CD1c-positive myeloid dendritic cell (primary cell): ENCODE measurements around the gene S100PBP.
"Not testable (repeated sequence)": the region's sequence is repeated elsewhere in the genome, so short reads cannot be mapped to it uniquely, and the experiment has no call there.

Source experiments
- DNase-seq: peaks from one replicate; pipeline ENCODE4 v3.0.0-alpha.2; 2016; ENCODE audit errors: extremely low spot score

The S100PBP gene

GRCh38 chr1:32784817-32785216 lies 32.6 kb upstream of the S100PBP start:
- no peak for DNase-seq

- peak; percentile 7 for DNase-seq
Observed at GRCh38 chr1:32786856-32787255, 30.6 kb upstream of the S100PBP start.

GRCh38 chr1:32789356-32789755 lies 28.1 kb upstream of the S100PBP start:
- peak; percentile 22 for DNase-seq

GRCh38 chr1:32791881-32792280 lies 25.6 kb upstream of the S100PBP start:
- no peak for DNase-seq

- DNase-seq = not testable (repeated sequence)
Observed at GRCh38 chr1:32795763-32796162, 21.7 kb upstream of the S100PBP start.

GRCh38 chr1:32797456-32797855 lies 20.0 kb upstream of the S100PBP start:
- DNase-seq = no peak

GRCh38 chr1:32798191-32798590 lies 19.3 kb upstream of the S100PBP start:
- DNase-seq = no peak

- DNase-seq = no peak
Observed at GRCh38 chr1:32798679-32799416, 18.6 kb upstream of the S100PBP start.

GRCh38 chr1:32801096-32801715 lies 16.2 kb upstream of the S100PBP start:
- no peak for DNase-seq

- DNase-seq = not testable (repeated sequence)
Observed at GRCh38 chr1:32804460-32804859, 13.0 kb upstream of the S100PBP start.

- no peak for DNase-seq
Observed at GRCh38 chr1:32806290-32806689, 11.2 kb upstream of the S100PBP start.

- no peak for DNase-seq
Observed at GRCh38 chr1:32806910-32807523, 10.4 kb upstream of the S100PBP start.

GRCh38 chr1:32808580-32808979 lies 8.9 kb upstream of the S100PBP start:
- no peak for DNase-seq

GRCh38 chr1:32810358-32810757 lies 7.1 kb upstream of the S100PBP start:
- DNase-seq = no peak

GRCh38 chr1:32811265-32811664 lies 6.2 kb upstream of the S100PBP start:
- no peak for DNase-seq

- DNase-seq = no peak
Observed at GRCh38 chr1:32811917-32812316, 5.5 kb upstream of the S100PBP start.

GRCh38 chr1:32813941-32814739 lies 3.3 kb upstream of the S100PBP start:
- no peak for DNase-seq

GRCh38 chr1:32816676-32817158 lies 736 bp upstream of the S100PBP start:
- peak; percentile 52 for DNase-seq

GRCh38 chr1:32817815-32818786 lies 648 bp downstream of the S100PBP start:
- peak; percentile 57 for DNase-seq

- DNase-seq = peak; percentile 20
Observed at GRCh38 chr1:32818804-32819541, 1.5 kb downstream of the S100PBP start.
